Colonic mucosa (tissue), 4 donors: Measurements from ENCODE around the gene RUSF1. TPM values are rescaled to one million over a fixed set of nuclear protein-coding genes. Genes with fewer than 3 reads are reported as not detected.
"Not testable (repeated sequence)": the region's sequence is repeated elsewhere in the genome, so short reads cannot be mapped to it uniquely, and the experiment has no call there.

Experiments
- DNase-seq: peaks from one replicate; pipeline ENCODE4 v3.0.0-alpha.2; 2020
- H3K27ac ChIP-seq: fragments of 200-600 bp; one replicate; pipeline ENCODE4 v1.8.0; 2021
- H3K27me3 ChIP-seq: fragments of 200-600 bp; one replicate; pipeline ENCODE4 v1.8.0; 2021
- H3K36me3 ChIP-seq: fragments of 200-600 bp; one replicate; pipeline ENCODE4 v1.8.0; 2021
- H3K4me1 ChIP-seq: fragments of 200-600 bp; one replicate; pipeline ENCODE4 v1.8.0; 2021; ENCODE audit warnings: mild to moderate bottlenecking
- H3K4me3 ChIP-seq: fragments of 200-600 bp; one replicate; pipeline ENCODE4 v1.8.0; 2021
- H3K9ac ChIP-seq, 2 donors: one replicate each; pipeline ENCODE4 v1.7.0; 2013; ENCODE audit warnings: control low read depth in 2 of 2, low read depth in 2 of 2, low read length in 2 of 2
- H3K9me3 ChIP-seq: fragments of 200-600 bp; one replicate; pipeline ENCODE4 v1.8.0; 2021
- intact Hi-C: fragments of 100-400 bp; cut with DNase I; formaldehyde crosslinking; loops from one replicate; pipeline ENCODE4 v1.14.1; 2022
- total RNA-seq, 2 donors: library from RNA; stranded (reverse); fragmentation: NEBNext Ultra II Directional in 1 of 2; extraction: Animal tissue kit (Norgen Biotek cat#: 25700) in 1 of 2; gene quantifications; one replicate each; pipeline ENCODE4 v1.2.1, GENCODE V29; 2021
- TF ChIP-seq, protein P1 (sequence below): fragments of 200-600 bp; IDR thresholded peaks from one replicate; pipeline ENCODE4 v1.8.0; 2022; ENCODE audit warnings: antibody characterized with exemption, mild to moderate bottlenecking
- donor health status: healthy.
- donor health status: DM: no; HTN: no; CAD: no.
- donor health status: DM: no; HTN: no; CAD: no.

RUSF1 gene
- total RNA-seq, 2 donors from 2014 or later, result 53.3 to 78.1 TPM

- Histone ChIP-seq H3K27me3 (peaks cover 11% of the 10 kb centered on the region), H3K4me1 (no peaks in the 10 kb centered on the region), H3K27ac (no peak overlapping the region), H3K9me3 (no peaks in the 10 kb centered on the region), H3K9ac (no peak overlapping the region), H3K36me3 (no peaks in the 10 kb centered on the region), H3K4me3 (peak overlapping the region; percentile 11)
- TF ChIP-seq, protein P1, sequence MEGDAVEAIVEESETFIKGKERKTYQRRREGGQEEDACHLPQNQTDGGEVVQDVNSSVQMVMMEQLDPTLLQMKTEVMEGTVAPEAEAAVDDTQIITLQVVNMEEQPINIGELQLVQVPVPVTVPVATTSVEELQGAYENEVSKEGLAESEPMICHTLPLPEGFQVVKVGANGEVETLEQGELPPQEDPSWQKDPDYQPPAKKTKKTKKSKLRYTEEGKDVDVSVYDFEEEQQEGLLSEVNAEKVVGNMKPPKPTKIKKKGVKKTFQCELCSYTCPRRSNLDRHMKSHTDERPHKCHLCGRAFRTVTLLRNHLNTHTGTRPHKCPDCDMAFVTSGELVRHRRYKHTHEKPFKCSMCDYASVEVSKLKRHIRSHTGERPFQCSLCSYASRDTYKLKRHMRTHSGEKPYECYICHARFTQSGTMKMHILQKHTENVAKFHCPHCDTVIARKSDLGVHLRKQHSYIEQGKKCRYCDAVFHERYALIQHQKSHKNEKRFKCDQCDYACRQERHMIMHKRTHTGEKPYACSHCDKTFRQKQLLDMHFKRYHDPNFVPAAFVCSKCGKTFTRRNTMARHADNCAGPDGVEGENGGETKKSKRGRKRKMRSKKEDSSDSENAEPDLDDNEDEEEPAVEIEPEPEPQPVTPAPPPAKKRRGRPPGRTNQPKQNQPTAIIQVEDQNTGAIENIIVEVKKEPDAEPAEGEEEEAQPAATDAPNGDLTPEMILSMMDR, result no peak
- intact Hi-C loops, result no loop called here
- no peak for DNase-seq
These were observed 21.1 kb upstream of the RUSF1 start for GRCh38 chr16:31529108-31529936.

DNA sequence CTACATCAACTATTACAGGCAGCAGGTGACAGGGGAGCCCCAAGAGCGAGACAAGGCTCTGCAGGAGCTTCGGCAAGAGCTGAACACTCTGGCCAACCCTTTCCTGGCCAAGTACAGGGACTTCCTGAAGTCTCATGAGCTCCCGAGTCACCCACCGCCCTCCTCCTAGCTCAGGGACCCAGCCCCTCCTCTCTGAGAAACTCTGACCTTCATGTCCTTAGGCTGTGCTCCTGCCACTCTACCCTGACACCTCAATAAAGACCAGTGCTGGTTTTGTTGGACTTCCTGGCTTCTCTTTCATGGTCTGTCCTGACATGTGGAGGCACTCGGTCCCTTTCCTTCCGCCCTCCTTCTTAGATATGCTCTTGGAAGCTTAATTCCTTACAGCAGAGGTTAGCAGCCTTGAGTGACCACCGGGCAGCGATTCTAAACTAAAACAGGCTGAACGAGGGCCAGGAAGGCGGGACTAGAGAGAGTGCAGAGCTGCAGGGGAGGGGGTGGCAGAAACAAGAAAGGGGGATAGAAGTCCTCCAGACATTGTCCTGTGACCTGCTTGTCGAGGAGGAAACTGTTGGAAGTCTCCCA lies 20.4 kb upstream of the RUSF1 start:
- intact Hi-C loops, result no loop called here
- DNase-seq, result no peak
- no peaks in the 10 kb centered on the region for H3K36me3 ChIP-seq
- peaks cover 11% of the 10 kb centered on the region for H3K27me3 ChIP-seq
- H3K9me3 ChIP-seq, result no peaks in the 10 kb centered on the region
- no peaks in the 10 kb centered on the region for H3K4me1 ChIP-seq
- TF ChIP-seq, protein P1, result no peak
- no peak overlapping the region for H3K9ac ChIP-seq
- H3K4me3 ChIP-seq, result no peak overlapping the region
- no peak overlapping the region for H3K27ac ChIP-seq

DNA sequence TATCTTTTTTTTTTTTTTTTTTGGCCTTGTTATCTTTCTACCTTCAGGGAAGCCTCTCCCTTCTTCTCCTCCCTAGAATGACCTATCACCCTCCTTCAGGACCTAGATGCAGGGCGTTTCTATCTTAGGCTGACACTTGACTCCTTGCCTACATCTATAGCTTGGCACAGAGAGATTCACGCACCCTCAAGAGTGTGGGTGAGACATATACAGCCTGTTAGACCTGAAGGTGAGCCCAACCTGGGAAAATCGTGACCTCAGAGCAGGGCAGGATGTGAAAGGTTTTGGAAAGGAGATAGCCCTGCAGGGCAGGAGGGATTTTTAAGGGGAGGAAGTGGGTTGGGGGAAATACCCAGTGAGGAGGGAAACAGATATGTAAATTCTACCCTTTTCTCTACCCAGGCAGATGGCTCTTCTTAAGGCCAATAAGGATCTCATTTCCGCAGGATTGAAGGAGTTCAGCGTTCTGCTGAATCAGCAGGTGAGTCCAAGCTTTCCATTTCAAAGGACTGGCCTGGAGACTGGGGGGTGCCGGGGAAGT lies 19.6 kb upstream of the RUSF1 start, which contains the start of gene AHSP:
AHSP (plus strand) TSS at position 167 of the 541 bp plus-strand sequence; CDS start at position 407, 240 bp downstream.
- no peak within 1 kb of the TSS for H3K9ac ChIP-seq
- no peak within 1 kb of the TSS for H3K4me3 ChIP-seq
- intact Hi-C loops, result no loop called here
- DNase-seq, result no peak
- no peak within 1 kb of the TSS for H3K27ac ChIP-seq
- no peaks in the 10 kb centered on the region for H3K36me3 ChIP-seq
- no peaks in the 10 kb centered on the region for H3K4me1 ChIP-seq
- TF ChIP-seq, protein P1, result no peak
- no peaks in the 10 kb centered on the region for H3K9me3 ChIP-seq
- H3K27me3 ChIP-seq, result peaks cover 11% of the 10 kb centered on the region

GRCh38 chr16:31525113-31525512 lies 16.9 kb upstream of the RUSF1 start:
- Histone ChIP-seq H3K4me1 (no peaks in the 10 kb centered on the region), H3K36me3 (no peaks in the 10 kb centered on the region), H3K4me3 (no peak overlapping the region), H3K9me3 (no peaks in the 10 kb centered on the region), H3K9ac (no peak overlapping the region), H3K27me3 (peaks cover 8% of the 10 kb centered on the region), H3K27ac (no peak overlapping the region)
- no peak for DNase-seq
- intact Hi-C loops, result no loop called here
- TF ChIP-seq, protein P1, result no peak

DNA sequence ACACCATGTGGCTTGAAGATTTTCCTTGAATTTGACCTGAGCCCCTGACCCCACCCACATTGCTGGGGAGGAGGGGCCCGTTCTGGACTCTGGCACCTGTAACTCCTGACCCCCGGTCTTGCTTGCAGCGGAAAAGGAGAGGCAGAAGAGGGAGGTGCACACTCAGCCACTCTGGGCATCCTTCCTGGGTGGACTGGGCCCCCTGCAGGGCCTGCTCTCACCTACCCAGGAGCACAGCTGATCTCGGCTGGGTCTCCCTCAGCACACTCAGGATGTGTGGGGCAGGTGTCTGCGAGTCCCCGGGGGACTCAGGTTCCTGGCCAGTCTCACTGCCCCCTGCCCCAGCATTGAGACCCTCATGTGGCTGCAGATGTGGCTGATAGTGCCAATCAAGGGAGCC lies 15.6 kb upstream of the RUSF1 start:
- H3K27me3 ChIP-seq, H3K9ac ChIP-seq, intact Hi-C loops, H3K27ac ChIP-seq, H3K4me3 ChIP-seq, H3K9me3 ChIP-seq, DNase-seq, H3K4me1 ChIP-seq, H3K36me3 ChIP-seq: not testable (repeated sequence)
